GM23338 (cell line): ENCODE data around the gene PTPRN2. TPM values are rescaled to one million over a fixed set of nuclear protein-coding genes. Genes with fewer than 3 reads are reported as not detected.

Experiments used
- ATAC-seq: fragments of 200-7000 bp; cut with Tn5 transposase; 3 replicates; pipeline ENCODE4 v1.9.1; 2020
- DNase-seq: peaks from one replicate; pipeline ENCODE4 v3.0.0-alpha.2; 2015; ENCODE audit warnings: low spot score
- H2AFZ ChIP-seq: fragments of 200-600 bp; sonication (generic); 2 replicates; pipeline ENCODE4 v1.8.0; 2016; ENCODE audit warnings: antibody characterized with exemption, mild to moderate bottlenecking, moderate library complexity
- H3F3A ChIP-seq: fragments of 200-600 bp; sonication (generic); replicated peaks from 2 replicates; pipeline ENCODE4 v1.8.0; 2017; ENCODE audit warnings: antibody characterized with exemption, mixed run types, low read depth
- H3K27ac ChIP-seq: fragments of 200-600 bp; sonication (generic); 2 replicates; pipeline ENCODE4 v1.6.1; 2016; ENCODE audit warnings: low read depth
- H3K27me3 ChIP-seq: fragments of 200-600 bp; sonication (generic); 2 replicates; pipeline ENCODE4 v1.8.0; 2016; ENCODE audit warnings: mild to moderate bottlenecking, mixed run types, moderate library complexity; ENCODE audit not compliant: insufficient read depth
- H3K36me3 ChIP-seq: fragments of 200-600 bp; sonication (generic); 2 replicates; pipeline ENCODE4 v1.8.0; 2016; ENCODE audit warnings: mild to moderate bottlenecking; ENCODE audit not compliant: insufficient read depth
- H3K4me1 ChIP-seq: fragments of 200-600 bp; sonication (generic); 2 replicates; pipeline ENCODE4 v1.8.0; 2016; ENCODE audit warnings: mild to moderate bottlenecking, moderate library complexity; ENCODE audit not compliant: insufficient read depth
- H3K4me2 ChIP-seq: fragments of 200-600 bp; sonication (generic); 2 replicates; pipeline ENCODE4 v1.7.1; 2017; ENCODE audit warnings: mixed run types
- H3K4me3 ChIP-seq: fragments of 200-600 bp; sonication (generic); 2 replicates; pipeline ENCODE4 v1.6.1; 2016; ENCODE audit warnings: mixed run types
- H3K79me2 ChIP-seq: fragments of 200-600 bp; sonication (generic); replicated peaks from 2 replicates; pipeline ENCODE4 v1.8.0; 2017; ENCODE audit warnings: mild to moderate bottlenecking; ENCODE audit not compliant: insufficient read depth
- H3K9me2 ChIP-seq: fragments of 200-600 bp; sonication (generic); 2 replicates; pipeline ENCODE4 v1.8.0; 2017; ENCODE audit not compliant: insufficient read depth
- H4K20me1 ChIP-seq: fragments of 200-600 bp; sonication (generic); replicated peaks from 2 replicates; pipeline ENCODE4 v1.8.0; 2017; ENCODE audit warnings: mild to moderate bottlenecking; ENCODE audit not compliant: insufficient read depth
- H3K27ac Mint-ChIP-seq: 2 replicates; pipeline ENCODE4 v1.8.0; 2020; ENCODE audit warnings: inconsistent platforms, mild to moderate bottlenecking, moderate library complexity, mixed read lengths
- H3K27me3 Mint-ChIP-seq: 3 replicates; pipeline ENCODE4 v1.8.0; 2022; ENCODE audit warnings: low read depth, mild to moderate bottlenecking, moderate library complexity, mixed read lengths, inconsistent platforms; ENCODE audit not compliant: insufficient read depth, poor library complexity
- H3K36me3 Mint-ChIP-seq: 3 replicates; pipeline ENCODE4 v1.8.0; 2021; ENCODE audit warnings: low read depth, mild to moderate bottlenecking, inconsistent platforms, moderate library complexity, mixed read lengths
- H3K4me1 Mint-ChIP-seq: 3 replicates; pipeline ENCODE4 v1.8.0; 2020; ENCODE audit warnings: mild to moderate bottlenecking, inconsistent platforms, mixed read lengths
- H3K4me3 Mint-ChIP-seq: 3 replicates; pipeline ENCODE4 v1.8.0; 2021; ENCODE audit warnings: moderate library complexity, mild to moderate bottlenecking, inconsistent platforms, mixed read lengths
- H3K9me3 Mint-ChIP-seq: 3 replicates; pipeline ENCODE4 v1.8.0; 2020; ENCODE audit warnings: moderate library complexity, mild to moderate bottlenecking, inconsistent platforms, mixed read lengths
- CREB1 ChIP-seq: fragments of 250-450 bp; sonication (Bioruptor Pico); IDR thresholded peaks from 2 replicates; pipeline ENCODE4 v1.5.0; 2020; ENCODE audit warnings: low read depth, mild to moderate bottlenecking, moderate library complexity
- CTCF ChIP-seq, 2 experiments: fragments of 200-600 bp in 1 of 2; sonication (generic) in 1 of 2; conservative IDR thresholded peaks; 2 replicates each; pipeline versions ENCODE4 v1.5.1 to v1.6.1; 2016 to 2017; ENCODE audit warnings: antibody characterized with exemption in 2 of 2, low read depth in 2 of 2, mild to moderate bottlenecking in 2 of 2, moderate library complexity in 1 of 2
- ETS1 ChIP-seq: IDR thresholded peaks from 2 replicates; pipeline ENCODE4 v1.6.1; 2016; ENCODE audit warnings: antibody characterized with exemption
- EZH2 ChIP-seq: fragments of 200-600 bp; sonication (generic); IDR thresholded peaks from one replicate; pipeline ENCODE4 v1.8.0; 2017; ENCODE audit warnings: antibody characterized with exemption, mild to moderate bottlenecking, low read depth; ENCODE audit not compliant: unreplicated experiment
- EZH2phosphoT487 ChIP-seq: fragments of 200-600 bp; sonication (generic); IDR thresholded peaks from one replicate; pipeline ENCODE4 v1.8.1; 2018; ENCODE audit warnings: antibody characterized with exemption; ENCODE audit not compliant: unreplicated experiment
- JUNB ChIP-seq: IDR thresholded peaks from one replicate; pipeline ENCODE4 v1.6.1; 2016; ENCODE audit warnings: antibody characterized with exemption; ENCODE audit not compliant: unreplicated experiment
- NANOG ChIP-seq: IDR thresholded peaks from 2 replicates; pipeline ENCODE4 v1.6.1; 2016; ENCODE audit warnings: antibody characterized with exemption, borderline replicate concordance
- POLR2AphosphoS5 ChIP-seq: IDR thresholded peaks from 2 replicates; pipeline ENCODE4 v1.6.1; 2016; ENCODE audit warnings: antibody characterized with exemption, low read depth
- REST ChIP-seq: IDR thresholded peaks from one replicate; pipeline ENCODE4 v1.6.1; 2018; ENCODE audit warnings: antibody characterized with exemption; ENCODE audit not compliant: unreplicated experiment
- STAT1 ChIP-seq: IDR thresholded peaks from one replicate; pipeline ENCODE4 v1.6.1; 2016; ENCODE audit warnings: antibody characterized with exemption; ENCODE audit not compliant: unreplicated experiment
- ZNF114 ChIP-seq: fragments of 250-450 bp; sonication (Bioruptor Pico); IDR thresholded peaks from 2 replicates; pipeline ENCODE4 v1.5.0; 2020; ENCODE audit warnings: mild to moderate bottlenecking, moderate library complexity
- ZNF331 ChIP-seq: fragments of 250-450 bp; sonication (Bioruptor Pico); IDR thresholded peaks from 2 replicates; pipeline ENCODE4 v1.5.0; 2020; ENCODE audit warnings: low read depth, mild to moderate bottlenecking, moderate library complexity
- ZNF462 ChIP-seq: fragments of 250-450 bp; sonication (Bioruptor Pico); IDR thresholded peaks from 2 replicates; pipeline ENCODE4 v1.5.0; 2020; ENCODE audit warnings: mild to moderate bottlenecking, moderate library complexity
- polyA plus RNA-seq: library from polyadenylated mRNA; unstranded; fragments of >200 nt; fragmentation: Nextera tagmentation; extraction: Ambion mirVana; gene quantifications from 2 replicates; pipeline ENCODE4 v1.2.1, GENCODE V29; 2016
- total RNA-seq: library from RNA; depleted of rRNA; stranded (reverse); fragments of >200 nt; shearing (Covaris generic); gene quantifications from 2 replicates; pipeline ENCODE4 v1.2.3, GENCODE V29; 2014

Gene PTPRN2
- total and polyA plus RNA-seq, 2 experiments from 2014 or later: 0.87 to 4.0 TPM

GRCh38 chr7:158498443-158499081 is 89.1 kb downstream of the PTPRN2 start:
- H3K9me3 Mint-ChIP-seq: peaks cover 68% of the 10 kb centered on the region
- Histone ChIP-seq H3K9me2 (no peaks in the 10 kb centered on the region), H3F3A (0 out of 2 replicates have a peak, but pooled peaks cover 14% of the 10 kb centered on the region), H3K36me3 (no peaks in the 10 kb centered on the region), H3K27me3 (no peaks in the 10 kb centered on the region), H4K20me1 (no peaks in the 10 kb centered on the region), H3K4me2 (no peak overlapping the region), H3K27ac (no peak overlapping the region), H3K79me2 (no peaks in the 10 kb centered on the region), H3K4me1 (peaks cover 46% of the 10 kb centered on the region), H2AFZ (no peak overlapping the region), H3K4me3 (no peak overlapping the region)
- no peak overlapping the region for H3K27ac Mint-ChIP-seq
- no peak for ATAC-seq
- H3K36me3 Mint-ChIP-seq: peaks cover 10% of the 10 kb centered on the region
- no peak for TF ChIP-seq ZNF462 (CRISPR knock-in tag)
- no peak for TF ChIP-seq JUNB
- TF ChIP-seq CREB1 (CRISPR knock-in tag): no peak
- TF ChIP-seq ZNF114 (CRISPR knock-in tag): no peak
- no peak for TF ChIP-seq EZH2
- no peak for TF ChIP-seq ETS1
- TF ChIP-seq REST: no peak
- no peak for TF ChIP-seq ZNF331 (CRISPR knock-in tag)
- TF ChIP-seq NANOG: no peak
- TF ChIP-seq EZH2phosphoT487: no peak
- TF ChIP-seq CTCF (conservative IDR thresholded peaks at IDR 0.05; ENCODE audit: low read depth in 2 of 2): no peak
- no peak for TF ChIP-seq STAT1
- no peak for TF ChIP-seq POLR2AphosphoS5
- DNase-seq: no peak
- H3K4me1 Mint-ChIP-seq: peaks cover 34% of the 10 kb centered on the region
- H3K27me3 Mint-ChIP-seq: peaks cover 19% of the 10 kb centered on the region
- no peak overlapping the region for H3K4me3 Mint-ChIP-seq
